Measurements from ENCODE around the gene CHCHD4. TPM values are rescaled to one million over a fixed set of nuclear protein-coding genes. Genes with fewer than 3 reads are reported as not detected.

Gene CHCHD4
- 12.8 TPM for polyA plus RNA-seq (2013, experiment 1 of 2; ENCODE audit: insufficient read length)
- 11.8 TPM for polyA plus RNA-seq (2013, experiment 2 of 2; ENCODE audit: insufficient read length)

DNA sequence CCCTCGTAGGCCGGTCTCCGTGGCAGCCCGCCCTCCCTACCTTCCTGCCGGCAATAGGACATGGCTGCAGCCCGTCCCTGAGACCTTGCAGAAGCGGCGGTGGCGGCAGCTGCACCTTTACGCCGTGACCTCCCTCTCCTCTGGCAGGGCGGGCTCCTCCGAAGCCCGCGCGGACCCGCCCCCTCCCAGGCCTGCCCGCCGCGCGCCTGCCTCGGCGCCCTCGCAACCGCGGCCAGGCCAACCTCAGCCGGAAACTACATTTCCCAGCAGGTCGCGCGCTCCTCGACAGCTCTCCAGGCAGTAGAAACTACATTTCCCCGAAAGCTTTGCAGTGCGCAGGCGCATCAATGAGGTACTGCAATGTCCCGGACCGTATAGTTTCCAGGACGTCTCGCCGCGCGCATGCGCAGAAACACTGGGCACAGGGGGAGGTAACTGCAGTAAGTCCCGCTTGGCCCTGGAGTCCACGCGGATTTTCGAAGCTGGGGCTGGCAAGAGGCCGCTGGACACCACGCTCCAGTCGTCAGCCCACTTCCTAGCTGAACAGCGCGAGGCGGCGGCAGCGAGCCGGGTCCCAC lies at the start of gene CHCHD4, which contains the start of gene TMEM43:
CHCHD4 (minus strand) TSS at position 256 of the 578 bp plus-strand sequence; CDS start at position 62, 194 bp downstream.
TMEM43 (plus strand) TSS at position 438 of the 578 bp plus-strand sequence. CDS start 142 bp downstream, outside the sequence.
- peak; percentile 100 for DNase-seq

DNA sequence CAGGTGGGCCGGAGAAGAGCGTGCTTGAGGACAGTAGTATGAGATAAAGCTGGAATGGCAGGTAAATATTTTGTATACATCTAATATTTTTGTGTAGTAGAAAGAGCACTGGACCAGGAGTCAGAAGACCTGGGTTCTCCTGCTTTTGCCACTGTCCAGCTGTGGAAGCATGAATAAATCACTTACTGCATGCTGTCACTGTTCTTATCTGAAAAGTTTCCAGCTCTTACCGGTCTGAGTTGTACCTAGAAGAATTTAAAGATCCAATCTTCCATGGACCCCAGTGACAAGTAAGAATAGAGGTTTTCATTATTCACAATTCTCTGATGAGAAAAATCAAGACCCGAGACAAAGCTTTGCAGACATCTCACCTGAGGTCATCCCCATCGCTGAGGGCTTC lies 47.8 kb upstream of the CHCHD4 start:
- no peak for DNase-seq

DNA sequence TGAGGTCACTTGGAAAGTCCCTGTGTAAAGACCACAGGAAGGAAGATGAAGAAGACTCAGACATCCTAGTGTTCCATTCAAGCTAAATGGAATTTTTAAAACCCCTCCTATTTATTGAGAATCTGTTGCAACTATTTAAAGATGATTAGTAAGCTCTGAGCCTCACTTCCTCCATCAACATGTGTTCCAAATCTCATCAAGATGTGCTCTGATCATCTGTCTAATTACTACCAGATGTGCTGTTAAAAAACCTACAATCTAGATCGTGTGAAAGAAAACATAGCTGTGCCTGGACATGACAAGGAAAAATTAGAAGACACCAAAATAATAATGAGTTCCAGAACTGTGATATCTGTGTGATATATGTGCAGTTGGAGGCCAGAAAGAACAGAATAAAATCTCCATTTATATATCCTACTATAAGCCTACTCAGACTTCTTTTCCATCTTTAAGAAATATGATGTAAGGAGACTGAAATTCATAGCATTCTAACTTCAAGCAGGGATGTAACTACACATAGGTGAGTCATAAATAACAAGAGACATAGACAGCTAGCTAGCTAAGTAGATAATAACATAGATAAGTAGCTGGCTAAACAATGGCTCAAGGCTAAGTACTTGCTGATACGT lies 46.0 kb upstream of the CHCHD4 start:
- peak; percentile 83 for DNase-seq

DNA sequence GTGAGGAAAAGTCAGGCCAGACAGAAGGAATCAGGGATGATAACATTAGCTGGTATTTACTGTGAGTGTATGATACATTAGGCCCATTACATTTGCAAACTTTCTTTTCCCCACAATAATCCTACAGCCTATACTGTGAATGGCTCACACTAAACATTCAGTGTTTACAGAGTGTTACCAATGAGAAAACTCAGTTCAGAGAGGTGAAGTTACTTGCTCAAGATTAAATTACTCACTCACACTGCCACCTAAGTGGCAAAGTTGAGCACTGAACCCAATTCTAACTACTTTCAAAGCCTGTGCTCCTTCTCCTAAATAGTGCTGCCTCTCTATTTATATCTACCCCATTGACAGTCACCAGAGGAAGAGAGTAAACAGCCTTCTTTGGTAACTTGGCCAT lies 45.2 kb upstream of the CHCHD4 start:
- no peak for DNase-seq

GRCh38 chr3:14169435-14169834 lies 44.8 kb upstream of the CHCHD4 start:
- no peak for DNase-seq

DNA sequence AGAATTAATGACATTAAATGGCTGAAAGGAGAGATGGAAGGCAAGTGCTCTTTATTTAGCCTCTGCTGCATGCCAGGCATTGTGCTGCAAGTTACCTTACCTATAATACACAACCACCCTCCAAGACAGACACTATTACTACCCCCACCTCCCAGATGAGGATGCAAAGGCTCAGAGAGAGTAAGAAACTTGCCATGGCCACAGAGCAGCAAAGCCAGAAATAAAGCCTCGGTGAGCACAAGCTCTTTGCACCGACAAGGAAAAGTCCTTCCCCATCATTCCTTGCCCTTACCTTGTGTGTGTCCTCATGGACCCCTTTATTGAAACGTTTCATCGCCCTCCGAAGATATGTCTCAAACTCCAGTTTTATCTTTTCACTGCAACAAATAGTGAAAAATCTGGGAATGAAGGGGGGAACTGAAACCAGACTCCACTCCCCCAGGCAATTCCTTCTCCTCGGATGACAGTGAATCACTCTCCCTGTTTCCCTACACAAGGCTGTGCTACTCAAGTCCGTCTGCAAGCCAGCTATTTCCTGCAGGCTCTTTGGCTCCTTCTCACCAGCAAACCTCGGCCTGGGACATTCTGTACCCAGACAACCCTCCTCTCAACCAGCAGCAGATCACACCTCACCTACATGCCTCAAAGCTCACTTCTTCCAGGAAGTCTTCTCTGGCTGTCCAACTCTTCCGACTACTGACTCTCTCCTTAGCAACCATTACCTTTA lies 42.4 kb upstream of the CHCHD4 start:
- no peak for DNase-seq

DNA sequence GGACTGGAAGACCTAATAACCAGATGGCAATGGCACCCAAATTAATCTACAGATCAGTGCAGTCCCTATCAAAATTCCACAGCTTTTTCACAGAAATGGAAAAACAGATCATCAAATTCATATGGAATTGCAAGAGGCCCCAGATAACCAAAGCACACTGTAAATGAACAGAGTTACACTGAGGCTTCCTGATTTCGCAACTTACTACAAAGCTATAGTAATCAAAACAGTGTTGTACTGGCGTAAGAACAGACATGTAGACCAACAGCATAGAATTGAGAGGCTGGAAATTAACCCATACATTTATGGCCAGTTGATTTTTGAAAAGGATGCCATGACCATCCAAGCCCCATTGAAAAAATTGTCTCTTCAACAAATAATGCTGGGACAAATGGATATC lies 37.5 kb upstream of the CHCHD4 start:
- DNase-seq: no peak

DNA sequence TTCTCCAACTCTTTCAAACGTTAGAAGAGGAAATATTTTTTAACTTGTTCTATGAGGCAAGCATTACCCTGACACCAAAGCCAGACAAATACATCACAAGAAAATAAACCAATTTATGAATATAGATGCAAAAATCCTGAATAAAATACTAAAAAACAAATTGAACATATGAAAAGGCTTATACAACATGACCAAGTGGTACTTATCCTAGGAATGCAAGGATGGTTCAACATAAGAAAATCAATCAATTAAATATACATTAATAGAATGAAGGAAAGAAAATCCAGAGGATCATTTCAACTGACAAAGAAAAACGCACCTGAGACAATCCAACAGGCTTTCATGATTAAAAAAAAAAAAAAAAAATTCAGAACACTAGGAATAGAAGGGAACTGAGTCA lies 36.6 kb upstream of the CHCHD4 start:
- no peak for DNase-seq

- no peak for DNase-seq
Measured at GRCh38 chr3:14159426-14159825, 34.8 kb upstream of the CHCHD4 start.

- no peak for DNase-seq
Measured at GRCh38 chr3:14158370-14158769, 33.7 kb upstream of the CHCHD4 start.

GRCh38 chr3:14157951-14158350 lies 33.3 kb upstream of the CHCHD4 start:
- no peak for DNase-seq

DNA sequence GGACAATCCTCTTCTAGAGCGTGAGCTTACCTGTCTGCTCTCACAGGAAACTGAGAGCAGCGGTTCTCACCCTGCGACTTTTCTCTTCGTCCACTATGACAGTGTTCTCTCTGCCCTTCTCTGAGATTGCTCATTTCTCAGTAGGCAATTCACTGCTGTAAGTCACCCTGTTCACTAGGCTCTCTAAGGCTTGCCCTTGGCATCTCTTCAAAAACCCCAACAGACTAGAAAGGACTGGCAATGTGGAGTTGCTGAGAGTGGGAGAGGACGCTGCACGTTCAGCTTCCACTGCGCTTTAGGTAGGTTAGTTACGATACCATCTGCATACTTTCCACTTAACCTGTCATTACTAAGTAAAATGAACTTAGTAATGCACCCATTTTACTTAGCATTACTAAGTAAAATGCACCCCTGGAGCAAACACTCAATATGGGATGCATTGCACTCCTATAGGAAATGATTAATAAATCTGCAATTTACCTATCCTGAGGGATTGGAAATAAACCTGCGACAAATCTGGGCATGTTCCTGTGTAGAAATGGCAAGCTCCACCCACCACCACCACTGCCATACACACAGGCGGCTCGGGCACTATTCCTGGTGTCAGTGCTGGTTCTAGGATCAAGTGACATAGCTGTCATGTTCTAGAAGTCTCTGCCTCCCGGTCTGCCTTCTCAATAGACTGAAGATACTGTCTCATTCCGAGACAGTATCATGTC lies 32.3 kb upstream of the CHCHD4 start:
- no peak for DNase-seq

- no peak for DNase-seq
Measured at GRCh38 chr3:14156201-14156600, 31.5 kb upstream of the CHCHD4 start.

- DNase-seq: no peak
Measured at GRCh38 chr3:14154895-14155440, 30.3 kb upstream of the CHCHD4 start.

GRCh38 chr3:14154276-14154675 lies 29.6 kb upstream of the CHCHD4 start:
- DNase-seq: no peak

DNA sequence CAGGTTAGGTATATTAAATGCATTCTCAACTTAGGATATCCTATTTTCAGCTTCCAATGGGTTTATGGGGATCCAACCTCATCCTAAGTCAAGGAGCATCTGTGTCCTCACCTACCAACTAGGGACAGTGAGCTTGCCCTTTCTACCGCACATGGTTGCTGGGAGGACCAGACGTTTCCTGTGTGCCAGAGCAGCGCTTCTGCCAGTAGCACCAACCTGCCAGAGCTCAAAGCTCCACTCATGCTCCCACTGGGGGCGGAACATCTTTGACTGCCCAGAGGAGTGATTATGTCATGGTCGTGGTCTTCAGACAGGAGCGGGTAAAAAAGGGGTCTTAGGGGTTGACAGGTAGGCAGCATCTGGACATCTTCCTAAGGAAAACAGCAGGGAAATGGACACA lies 29.0 kb upstream of the CHCHD4 start:
- DNase-seq: no peak

DNA sequence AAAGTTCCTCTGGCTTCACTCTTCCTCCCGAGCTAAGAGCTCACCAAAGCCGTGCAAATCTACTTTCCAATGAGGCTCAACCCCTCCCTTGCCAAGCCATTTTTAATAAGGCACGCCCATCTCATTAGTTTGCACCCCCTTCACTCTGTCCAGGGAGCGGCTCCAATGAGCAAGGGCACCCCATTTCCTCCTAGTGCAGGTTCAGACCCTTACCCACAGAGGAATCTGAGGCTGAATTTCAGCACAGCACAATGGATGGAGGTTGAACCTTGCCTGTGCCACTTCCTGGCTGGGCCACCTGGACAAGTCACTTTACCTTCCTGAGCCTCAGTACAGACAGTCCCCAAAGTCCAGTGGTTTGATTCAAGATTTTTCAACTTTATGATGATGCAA lies 28.3 kb upstream of the CHCHD4 start:
- DNase-seq: no peak

DNA sequence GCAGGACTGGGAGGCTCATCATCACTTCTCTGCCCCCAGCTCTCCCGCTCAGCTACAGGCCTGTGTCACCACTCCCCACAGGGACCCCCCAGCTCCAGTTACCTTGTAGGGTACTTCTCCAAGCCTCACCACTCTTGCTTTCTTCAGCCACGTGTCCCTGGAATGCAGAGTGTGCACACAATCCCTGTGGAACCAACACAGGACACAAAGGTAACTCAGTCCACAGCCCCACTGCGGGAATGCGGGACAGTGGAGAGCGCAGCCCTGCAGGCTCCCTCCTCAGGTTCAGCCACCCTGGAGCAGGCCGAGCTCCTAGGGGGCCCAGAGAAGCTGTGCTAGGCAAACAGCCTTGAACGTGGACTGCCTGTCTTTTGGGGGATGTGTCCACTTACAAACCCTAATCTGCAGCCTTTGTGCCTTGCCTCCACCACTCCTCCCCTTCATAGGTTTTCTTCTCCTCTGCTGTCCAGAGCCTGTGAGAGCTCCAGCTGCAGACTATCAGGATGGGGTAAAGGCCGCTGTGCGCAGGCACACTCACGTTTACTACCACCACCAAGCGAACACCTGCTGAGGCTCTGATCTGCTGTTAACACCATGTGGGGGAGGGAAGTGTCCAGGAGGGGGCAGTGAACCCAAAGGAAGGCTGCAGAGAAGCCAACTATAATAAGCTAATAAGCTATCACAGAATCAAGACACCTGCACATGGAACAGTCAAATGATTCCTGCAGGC lies 27.7 kb upstream of the CHCHD4 start:
- no peak for DNase-seq

DNA sequence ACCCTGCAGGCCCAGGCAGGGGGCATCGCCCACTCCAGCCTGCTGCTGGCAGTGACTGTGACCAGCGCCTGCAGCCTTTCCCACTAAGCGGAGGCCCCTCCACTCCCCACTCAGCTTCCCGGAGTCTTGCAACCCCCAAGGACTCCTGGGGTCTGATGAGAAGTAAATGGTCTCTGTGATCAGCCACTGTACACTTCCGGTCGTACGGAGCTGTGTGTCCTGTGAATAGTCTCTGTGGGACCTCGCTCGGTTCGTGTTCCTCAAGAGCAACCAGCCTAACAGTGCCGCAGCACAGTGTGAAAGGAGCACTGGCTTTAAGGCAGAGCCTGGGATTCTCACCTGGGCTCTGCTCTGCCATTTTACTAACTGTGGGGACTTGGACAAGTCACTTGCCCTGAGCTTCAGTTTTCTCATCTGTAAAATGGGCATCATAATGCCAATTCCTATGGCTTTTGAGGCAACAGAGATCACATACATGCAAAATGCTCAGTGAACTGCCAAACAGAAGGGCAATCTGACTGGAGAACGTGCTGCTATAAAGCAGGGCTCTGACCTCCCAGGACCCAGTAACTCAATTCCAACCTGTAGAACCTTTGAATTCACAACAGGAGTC lies 26.9 kb upstream of the CHCHD4 start:
- no peak for DNase-seq

- no peak for DNase-seq
Measured at GRCh38 chr3:14150491-14151230, 26.0 kb upstream of the CHCHD4 start.

DNA sequence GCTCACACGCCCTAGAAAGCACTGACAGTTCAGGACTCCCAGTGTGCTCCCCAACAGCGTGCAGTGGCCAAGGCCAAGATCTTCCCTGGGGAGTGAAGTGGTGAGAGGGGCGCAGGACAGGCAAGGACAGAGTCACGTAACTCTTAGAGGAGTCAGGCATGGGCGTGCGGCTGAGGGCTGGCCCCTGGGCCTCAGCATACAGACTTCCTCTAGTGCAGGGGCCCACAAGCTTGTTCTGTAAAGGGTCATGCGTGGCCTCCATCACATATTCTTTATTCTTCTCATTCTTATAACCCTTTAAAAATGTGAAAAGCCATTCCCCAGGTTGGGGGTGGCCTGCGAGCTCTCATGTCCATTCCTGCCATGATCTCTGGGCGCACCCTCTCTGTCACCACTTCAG lies 25.4 kb upstream of the CHCHD4 start:
- DNase-seq: no peak
